Activated T-helper 2 cell treated with anti-CD3 and anti-CD28 coated beads, Interferon-gamma antibody, Interleukin-2, Interleukin-4, amounts not matched to agents 10 μg/mL and 5 μg/mL and 100 μg/mL, durations not matched to agents 14 hours and 24 hours and 36 hours (primary cell): ENCODE data around the gene ALOXE3. TPM values are rescaled to one million over a fixed set of nuclear protein-coding genes. Genes with fewer than 3 reads are reported as not detected.

Experiments used
- DNase-seq: peaks from one replicate; pipeline ENCODE4 v3.0.0; 2021; ENCODE audit warnings: low spot score
- H3K27ac Mint-ChIP-seq: one replicate; pipeline ENCODE4 v1.8.0; 2021; ENCODE audit warnings: mixed read lengths
- H3K27me3 Mint-ChIP-seq: one replicate; pipeline ENCODE4 v1.8.0; 2021; ENCODE audit warnings: low read depth, mixed read lengths
- H3K36me3 Mint-ChIP-seq: one replicate; pipeline ENCODE4 v1.8.0; 2021; ENCODE audit warnings: low read depth, mixed read lengths
- H3K4me1 Mint-ChIP-seq: one replicate; pipeline ENCODE4 v1.8.0; 2021; ENCODE audit warnings: low read depth, mixed read lengths
- H3K4me3 Mint-ChIP-seq: one replicate; pipeline ENCODE4 v1.8.0; 2021; ENCODE audit warnings: low read depth, mild to moderate bottlenecking, moderate library complexity, mixed read lengths
- H3K9me3 Mint-ChIP-seq: one replicate; pipeline ENCODE4 v1.8.0; 2021; ENCODE audit warnings: mixed read lengths
- intact Hi-C: fragments of 100-400 bp; cut with micrococcal nuclease; formaldehyde crosslinking; loops from one replicate; pipeline ENCODE4 v1.15.1; 2023
- total RNA-seq: library from RNA; stranded (reverse); gene quantifications from 2 replicates; pipeline ENCODE4 v1.2.3, GENCODE V29; 2022

The ALOXE3 gene
- total RNA-seq: not detected in 2 replicates

- Mint-ChIP-seq H3K9me3 (no peaks in the 10 kb centered on the region), H3K4me3 (peak within 1 kb of the TSS; percentile 89), H3K4me1 (peaks cover 35% of the 10 kb centered on the region), H3K27ac (peak within 1 kb of the TSS; percentile 81), H3K36me3 (no peaks in the 10 kb centered on the region), H3K27me3 (peaks cover 45% of the 10 kb centered on the region)
- DNase-seq: no peak
- intact Hi-C loops: loop anchor here (1.0 to 10.0 kb wide), 3 partner anchors 24 to 53 kb away; no protein-coding TSS in a partner anchor
Observed at GRCh38 chr17:8117980-8118768, at the start of gene ALOXE3. ALOXE3 (minus strand) TSS chr17:8118514; CDS start chr17:8117990, 524 bp downstream.

GRCh38 chr17:8167526-8167925 lies 49.2 kb upstream of the ALOXE3 start:
- no peak overlapping the region for H3K4me3 Mint-ChIP-seq
- no peaks in the 10 kb centered on the region for H3K36me3 Mint-ChIP-seq
- peaks cover 29% of the 10 kb centered on the region for H3K4me1 Mint-ChIP-seq
- no peak for DNase-seq
- no peaks in the 10 kb centered on the region for H3K27me3 Mint-ChIP-seq
- no peaks in the 10 kb centered on the region for H3K9me3 Mint-ChIP-seq
- H3K27ac Mint-ChIP-seq: no peak overlapping the region
- intact Hi-C loops: no loop called here

- H3K27me3 Mint-ChIP-seq: no peaks in the 10 kb centered on the region
- no peaks in the 10 kb centered on the region for H3K9me3 Mint-ChIP-seq
- H3K4me1 Mint-ChIP-seq: peaks cover 28% of the 10 kb centered on the region
- peaks cover 2% of the 10 kb centered on the region for H3K36me3 Mint-ChIP-seq
- intact Hi-C loops: no loop called here
- DNase-seq: no peak
- no peak overlapping the region for H3K27ac Mint-ChIP-seq
- no peak overlapping the region for H3K4me3 Mint-ChIP-seq
Observed at GRCh38 chr17:8166731-8167130, 48.4 kb upstream of the ALOXE3 start.

- Mint-ChIP-seq H3K36me3 (peaks cover 22% of the 10 kb centered on the region), H3K4me3 (peak overlapping the region; percentile 85), H3K9me3 (no peaks in the 10 kb centered on the region), H3K27me3 (no peaks in the 10 kb centered on the region), H3K4me1 (peaks cover 45% of the 10 kb centered on the region), H3K27ac (peak overlapping the region; percentile 99)
- DNase-seq: no peak
- intact Hi-C loops: loop anchor here (1.0 kb wide), 1 partner anchor 9 kb away; no protein-coding TSS in a partner anchor
Observed at GRCh38 chr17:8164815-8165131, 46.5 kb upstream of the ALOXE3 start.

- H3K27ac Mint-ChIP-seq: peak overlapping the region; percentile 99
- H3K4me3 Mint-ChIP-seq: peak overlapping the region; percentile 85
- intact Hi-C loops: loop anchor here (1.0 kb wide), 1 partner anchor 9 kb away; no protein-coding TSS in a partner anchor
- peaks cover 50% of the 10 kb centered on the region for H3K4me1 Mint-ChIP-seq
- H3K27me3 Mint-ChIP-seq: no peaks in the 10 kb centered on the region
- DNase-seq: peak; percentile 65
- no peaks in the 10 kb centered on the region for H3K9me3 Mint-ChIP-seq
- peaks cover 27% of the 10 kb centered on the region for H3K36me3 Mint-ChIP-seq
Observed at GRCh38 chr17:8163978-8164814, 45.9 kb upstream of the ALOXE3 start.

GRCh38 chr17:8162997-8163977 lies 45.0 kb upstream of the ALOXE3 start:
- no peaks in the 10 kb centered on the region for H3K27me3 Mint-ChIP-seq
- H3K36me3 Mint-ChIP-seq: peaks cover 34% of the 10 kb centered on the region
- no peak for DNase-seq
- peak overlapping the region; percentile 99 for H3K27ac Mint-ChIP-seq
- intact Hi-C loops: no loop called here
- no peaks in the 10 kb centered on the region for H3K9me3 Mint-ChIP-seq
- H3K4me1 Mint-ChIP-seq: peaks cover 55% of the 10 kb centered on the region
- H3K4me3 Mint-ChIP-seq: peak overlapping the region; percentile 85

GRCh38 chr17:8162233-8162996 lies 44.1 kb upstream of the ALOXE3 start, which contains the start of gene VAMP2:
VAMP2 (minus strand) TSS chr17:8162948; CDS start chr17:8162879, 69 bp downstream.
- peaks cover 34% of the 10 kb centered on the region for H3K36me3 Mint-ChIP-seq
- intact Hi-C loops: no loop called here
- no peaks in the 10 kb centered on the region for H3K27me3 Mint-ChIP-seq
- H3K4me3 Mint-ChIP-seq: peak within 1 kb of the TSS; percentile 85
- H3K9me3 Mint-ChIP-seq: no peaks in the 10 kb centered on the region
- H3K27ac Mint-ChIP-seq: peak within 1 kb of the TSS; percentile 99
- DNase-seq: peak; percentile 80
- peaks cover 55% of the 10 kb centered on the region for H3K4me1 Mint-ChIP-seq

- intact Hi-C loops: no loop called here
- Mint-ChIP-seq H3K36me3 (peaks cover 34% of the 10 kb centered on the region), H3K27ac (peak overlapping the region; percentile 75), H3K4me3 (peak overlapping the region; percentile 81), H3K4me1 (peaks cover 53% of the 10 kb centered on the region), H3K27me3 (no peaks in the 10 kb centered on the region), H3K9me3 (no peaks in the 10 kb centered on the region)
- DNase-seq: no peak
Observed at GRCh38 chr17:8161289-8162232, 43.2 kb upstream of the ALOXE3 start.

GRCh38 chr17:8160741-8161221 lies 42.5 kb upstream of the ALOXE3 start:
- Mint-ChIP-seq H3K36me3 (peaks cover 34% of the 10 kb centered on the region), H3K4me1 (peaks cover 52% of the 10 kb centered on the region)
- no peak for DNase-seq

GRCh38 chr17:8160224-8160577 lies 41.9 kb upstream of the ALOXE3 start:
- H3K36me3 Mint-ChIP-seq: peaks cover 34% of the 10 kb centered on the region
- intact Hi-C loops: no loop called here
- DNase-seq: no peak
- H3K27me3 Mint-ChIP-seq: no peaks in the 10 kb centered on the region
- H3K4me3 Mint-ChIP-seq: peak overlapping the region; percentile 62
- peak overlapping the region; percentile 73 for H3K27ac Mint-ChIP-seq
- H3K4me1 Mint-ChIP-seq: peaks cover 52% of the 10 kb centered on the region
- H3K9me3 Mint-ChIP-seq: no peaks in the 10 kb centered on the region

More at GRCh38 chr17:8160741-8161221, 42.5 kb upstream of the ALOXE3 start:
- no peaks in the 10 kb centered on the region for H3K27me3 Mint-ChIP-seq
- no peaks in the 10 kb centered on the region for H3K9me3 Mint-ChIP-seq
- peak overlapping the region; percentile 81 for H3K4me3 Mint-ChIP-seq
- H3K27ac Mint-ChIP-seq: peak overlapping the region; percentile 73
- intact Hi-C loops: no loop called here
